Smooth muscle cell (in vitro differentiated cells): ENCODE results near the gene SRP14. TPM values are rescaled to one million over a fixed set of nuclear protein-coding genes. Genes with fewer than 3 reads are reported as not detected.
"Not testable (repeated sequence)": the region's sequence is repeated elsewhere in the genome, so short reads cannot be mapped to it uniquely, and the experiment has no call there.

Experiments
- DNase-seq: peaks from one replicate; lab custom pipeline; 2025; ENCODE audit not compliant: unreplicated experiment; lab: John Stamatoyannopoulos, UW
- H2AFZ ChIP-seq: fragments of 200-600 bp; sonication (generic); 2 replicates; pipeline ENCODE4 v1.6.0; 2016; ENCODE audit warnings: antibody characterized with exemption, low read depth, mild to moderate bottlenecking
- H3F3A ChIP-seq: fragments of 200-600 bp; sonication (generic); 2 replicates; pipeline ENCODE4 v1.6.0; 2017; ENCODE audit warnings: antibody characterized with exemption, low read depth
- H3K27ac ChIP-seq: fragments of 200-600 bp; sonication (generic); 2 replicates; pipeline ENCODE4 v1.5.1; 2016; ENCODE audit warnings: low read depth, mild to moderate bottlenecking
- H3K27me3 ChIP-seq: fragments of 200-600 bp; sonication (generic); 2 replicates; pipeline ENCODE4 v1.6.1; 2016; ENCODE audit warnings: low read depth, mild to moderate bottlenecking
- H3K36me3 ChIP-seq: fragments of 200-600 bp; sonication (generic); 2 replicates; pipeline ENCODE4 v1.5.1; 2016; ENCODE audit warnings: low read depth
- H3K4me1 ChIP-seq: fragments of 200-600 bp; sonication (generic); 2 replicates; pipeline ENCODE4 v1.5.1; 2016; ENCODE audit warnings: low read depth
- H3K4me2 ChIP-seq: fragments of 200-600 bp; sonication (generic); 2 replicates; pipeline ENCODE4 v1.6.0; 2016; ENCODE audit warnings: mild to moderate bottlenecking
- H3K4me3 ChIP-seq: fragments of 200-600 bp; sonication (generic); 2 replicates; pipeline ENCODE4 v1.5.1; 2016; ENCODE audit warnings: mild to moderate bottlenecking
- H3K79me2 ChIP-seq: fragments of 200-600 bp; sonication (generic); 2 replicates; pipeline ENCODE4 v1.6.0; 2016; ENCODE audit warnings: low read depth, mild to moderate bottlenecking
- H3K9ac ChIP-seq: fragments of 200-600 bp; sonication (generic); 2 replicates; pipeline ENCODE4 v1.6.0; 2016; ENCODE audit warnings: low read depth
- H3K9me3 ChIP-seq: fragments of 200-600 bp; sonication (generic); replicated peaks from 2 replicates; pipeline ENCODE4 v1.5.1; 2016; ENCODE audit warnings: low read depth
- H4K20me1 ChIP-seq: fragments of 200-600 bp; sonication (generic); 2 replicates; pipeline ENCODE4 v1.6.0; 2016; ENCODE audit warnings: low read depth
- CTCF ChIP-seq: fragments of 200-600 bp; sonication (generic); IDR thresholded peaks from 2 replicates; pipeline ENCODE4 v1.5.1; 2017; ENCODE audit warnings: borderline replicate concordance, mild to moderate bottlenecking, antibody characterized with exemption; ENCODE audit not compliant: insufficient read depth, poor library complexity, severe bottlenecking
- WGBS: methylation state at CpG from one replicate; pipeline ENCODE4 v1.1.7; 2016; ENCODE audit warnings: low lambda C conversion rate; 5-methylcytosine and 5-hydroxymethylcytosine counted together
- polyA plus RNA-seq: library from polyadenylated mRNA; unstranded; fragments of >200 nt; fragmentation: Nextera tagmentation; extraction: Ambion mirVana; gene quantifications from 2 replicates; pipeline ENCODE4 v1.2.1, GENCODE V29; 2016
- total RNA-seq: library from RNA; depleted of rRNA; stranded (reverse); fragments of >200 nt; gene quantifications from 2 replicates; pipeline ENCODE4 v1.2.3, GENCODE V29; 2014

SRP14 gene
- total and polyA plus RNA-seq, 2 experiments from 2014 or later = 307 to 726 TPM

DNA sequence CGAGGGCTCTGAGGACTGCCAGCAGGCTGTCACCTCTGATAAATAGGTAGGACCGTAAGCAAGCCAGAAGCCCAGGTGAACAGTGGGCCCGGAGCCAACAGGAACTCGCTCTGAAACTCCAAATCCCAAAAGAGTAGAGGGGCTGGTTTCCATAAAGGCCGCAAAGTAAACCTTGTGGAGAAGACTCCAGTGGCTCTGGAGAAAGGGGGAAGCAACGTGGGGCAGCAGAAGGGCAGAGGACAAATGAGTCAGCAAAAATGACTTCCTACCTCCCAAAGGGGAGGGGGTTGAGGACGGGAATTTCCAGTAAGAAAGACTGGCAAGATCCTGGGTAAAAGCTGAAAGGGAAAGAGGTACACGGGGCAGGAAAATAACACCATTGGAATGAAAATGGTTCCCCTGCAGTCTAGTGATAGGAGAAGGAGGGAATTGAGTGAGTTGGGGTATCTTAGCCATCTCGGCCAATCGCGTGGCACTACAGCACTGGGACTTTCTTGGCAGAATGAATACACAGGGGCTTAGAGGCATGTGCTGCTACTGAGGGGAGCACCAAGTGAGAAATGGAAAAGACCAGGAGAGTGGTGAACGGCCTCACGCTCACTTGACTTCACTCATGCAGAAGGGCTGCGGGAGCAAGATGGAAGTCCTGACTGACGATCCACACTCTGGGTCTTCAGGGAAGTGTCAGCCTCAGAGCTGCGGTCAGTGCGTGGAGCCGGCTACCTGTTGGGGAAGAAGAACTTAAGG lies 36.5 kb upstream of the SRP14 start:
- Histone ChIP-seq H3K4me3 (no peak overlapping the region), H3K4me1 (peaks cover 3% of the 10 kb centered on the region), H3K36me3 (no peaks in the 10 kb centered on the region), H4K20me1 (no peaks in the 10 kb centered on the region), H3K27me3 (no peaks in the 10 kb centered on the region), H3K9me3 (no peaks in the 10 kb centered on the region), H3K27ac (no peak overlapping the region), H2AFZ (no peak overlapping the region), H3K9ac (no peak overlapping the region), H3K4me2 (no peak overlapping the region), H3F3A (no peaks in the 10 kb centered on the region), H3K79me2 (no peaks in the 10 kb centered on the region)
- DNase-seq = no peak
- TF ChIP-seq CTCF = no peak
- WGBS = 83% methylated on average over 18 of the region's 18 CpGs

GRCh38 chr15:40074656-40075055 lies 35.7 kb upstream of the SRP14 start:
- H3K9me3 ChIP-seq, H2AFZ ChIP-seq, H3K4me2 ChIP-seq, H3K4me1 ChIP-seq, H3K27ac ChIP-seq, H3K9ac ChIP-seq, H3K27me3 ChIP-seq, DNase-seq, H3K36me3 ChIP-seq, H3K79me2 ChIP-seq, H3F3A ChIP-seq, H4K20me1 ChIP-seq, H3K4me3 ChIP-seq: not testable (repeated sequence)
- 98% methylated on average over 13 of the region's 27 CpGs for WGBS

GRCh38 chr15:40073716-40074490 lies 34.9 kb upstream of the SRP14 start:
- not testable (repeated sequence) for H3K4me2 ChIP-seq, H4K20me1 ChIP-seq, H3K27me3 ChIP-seq, H3K36me3 ChIP-seq, H3K9ac ChIP-seq, H2AFZ ChIP-seq, DNase-seq, H3K4me3 ChIP-seq, H3K79me2 ChIP-seq, H3K9me3 ChIP-seq, H3F3A ChIP-seq, H3K27ac ChIP-seq
- 94% methylated on average over 34 of the region's 34 CpGs for WGBS
- H3K4me1 ChIP-seq = peaks cover 15% of the 10 kb centered on the region

- H4K20me1 ChIP-seq = no peaks in the 10 kb centered on the region
- WGBS = 92% methylated on average over 34 of the region's 34 CpGs
- no peak overlapping the region for H3K9ac ChIP-seq
- peaks cover 21% of the 10 kb centered on the region for H3K4me1 ChIP-seq
- DNase-seq = no peak
- no peaks in the 10 kb centered on the region for H3K36me3 ChIP-seq
- H3K4me2 ChIP-seq = no peak overlapping the region
- H3K27ac ChIP-seq = no peak overlapping the region
- no peak for TF ChIP-seq CTCF
- H3K79me2 ChIP-seq = no peaks in the 10 kb centered on the region
- no peaks in the 10 kb centered on the region for H3F3A ChIP-seq
- no peak overlapping the region for H2AFZ ChIP-seq
- H3K9me3 ChIP-seq = no peaks in the 10 kb centered on the region
- no peak overlapping the region for H3K4me3 ChIP-seq
- no peaks in the 10 kb centered on the region for H3K27me3 ChIP-seq
Observed at GRCh38 chr15:40072216-40072990, 33.4 kb upstream of the SRP14 start.
